Measurements from ENCODE around the gene HIGD1C.

DNA sequence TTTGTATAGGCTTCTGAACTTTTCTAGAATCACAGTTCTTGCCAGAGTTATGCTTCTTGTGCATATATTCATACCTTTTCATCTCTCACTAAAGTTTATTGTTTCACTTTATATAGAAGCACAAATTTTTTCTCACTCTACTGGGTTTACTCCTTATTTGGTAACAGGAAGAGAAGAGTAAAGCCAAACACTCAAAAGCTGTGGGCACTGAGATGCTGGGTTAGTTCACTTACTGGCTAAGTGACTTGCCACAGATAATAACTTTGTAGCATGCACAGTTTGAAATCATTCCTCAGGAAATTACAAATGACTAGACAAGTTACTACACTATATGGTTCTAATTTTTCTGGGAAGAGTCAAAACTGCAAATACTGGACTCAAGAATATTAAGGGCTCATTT is 7.8 kb downstream of the HIGD1C start:
- TF ChIP-seq, protein P1, sequence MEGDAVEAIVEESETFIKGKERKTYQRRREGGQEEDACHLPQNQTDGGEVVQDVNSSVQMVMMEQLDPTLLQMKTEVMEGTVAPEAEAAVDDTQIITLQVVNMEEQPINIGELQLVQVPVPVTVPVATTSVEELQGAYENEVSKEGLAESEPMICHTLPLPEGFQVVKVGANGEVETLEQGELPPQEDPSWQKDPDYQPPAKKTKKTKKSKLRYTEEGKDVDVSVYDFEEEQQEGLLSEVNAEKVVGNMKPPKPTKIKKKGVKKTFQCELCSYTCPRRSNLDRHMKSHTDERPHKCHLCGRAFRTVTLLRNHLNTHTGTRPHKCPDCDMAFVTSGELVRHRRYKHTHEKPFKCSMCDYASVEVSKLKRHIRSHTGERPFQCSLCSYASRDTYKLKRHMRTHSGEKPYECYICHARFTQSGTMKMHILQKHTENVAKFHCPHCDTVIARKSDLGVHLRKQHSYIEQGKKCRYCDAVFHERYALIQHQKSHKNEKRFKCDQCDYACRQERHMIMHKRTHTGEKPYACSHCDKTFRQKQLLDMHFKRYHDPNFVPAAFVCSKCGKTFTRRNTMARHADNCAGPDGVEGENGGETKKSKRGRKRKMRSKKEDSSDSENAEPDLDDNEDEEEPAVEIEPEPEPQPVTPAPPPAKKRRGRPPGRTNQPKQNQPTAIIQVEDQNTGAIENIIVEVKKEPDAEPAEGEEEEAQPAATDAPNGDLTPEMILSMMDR (IDR thresholded peaks at IDR 0.05; ENCODE audit: insufficient read depth, low read depth, low read length) = no peak
- TF ChIP-seq EZH2 (IDR thresholded peaks at IDR 0.05; ENCODE audit: insufficient read depth, low read length) = no peak
